GM23338 (cell line): ENCODE results near the gene RNF130. TPM values are rescaled to one million over a fixed set of nuclear protein-coding genes. Genes with fewer than 3 reads are reported as not detected.

Experiments used
- EZH2 ChIP-seq: fragments of 200-600 bp; sonication (generic); IDR thresholded peaks from one replicate; pipeline ENCODE4 v1.8.0; 2017; ENCODE audit warnings: antibody characterized with exemption, mild to moderate bottlenecking, low read depth; ENCODE audit not compliant: unreplicated experiment
- JUNB ChIP-seq: IDR thresholded peaks from one replicate; pipeline ENCODE4 v1.6.1; 2016; ENCODE audit warnings: antibody characterized with exemption; ENCODE audit not compliant: unreplicated experiment
- POLR2AphosphoS5 ChIP-seq: IDR thresholded peaks from 2 replicates; pipeline ENCODE4 v1.6.1; 2016; ENCODE audit warnings: antibody characterized with exemption, low read depth
- REST ChIP-seq: IDR thresholded peaks from one replicate; pipeline ENCODE4 v1.6.1; 2018; ENCODE audit warnings: antibody characterized with exemption; ENCODE audit not compliant: unreplicated experiment
- STAT1 ChIP-seq: IDR thresholded peaks from one replicate; pipeline ENCODE4 v1.6.1; 2016; ENCODE audit warnings: antibody characterized with exemption; ENCODE audit not compliant: unreplicated experiment
- ZNF114 ChIP-seq: fragments of 250-450 bp; sonication (Bioruptor Pico); IDR thresholded peaks from 2 replicates; pipeline ENCODE4 v1.5.0; 2020; ENCODE audit warnings: mild to moderate bottlenecking, moderate library complexity
- ZNF331 ChIP-seq: fragments of 250-450 bp; sonication (Bioruptor Pico); IDR thresholded peaks from 2 replicates; pipeline ENCODE4 v1.5.0; 2020; ENCODE audit warnings: low read depth, mild to moderate bottlenecking, moderate library complexity
- ZNF462 ChIP-seq: fragments of 250-450 bp; sonication (Bioruptor Pico); IDR thresholded peaks from 2 replicates; pipeline ENCODE4 v1.5.0; 2020; ENCODE audit warnings: mild to moderate bottlenecking, moderate library complexity
- polyA plus RNA-seq: library from polyadenylated mRNA; unstranded; fragments of >200 nt; fragmentation: Nextera tagmentation; extraction: Ambion mirVana; gene quantifications from 2 replicates; pipeline ENCODE4 v1.2.1, GENCODE V29; 2016
- total RNA-seq: library from RNA; depleted of rRNA; stranded (reverse); fragments of >200 nt; shearing (Covaris generic); gene quantifications from 2 replicates; pipeline ENCODE4 v1.2.3, GENCODE V29; 2014

RNF130 gene
- total and polyA plus RNA-seq, 2 experiments from 2014 or later, result 60.1 to 97.3 TPM

GRCh38 chr5:180113660-180114303, 42.2 kb upstream of the RNF130 start (continued):
- TF ChIP-seq REST (no peak), STAT1 (no peak), ZNF114 (no peak), EZH2 (no peak), JUNB (no peak), ZNF331 (CRISPR knock-in tag) (no peak), ZNF462 (no peak), POLR2AphosphoS5 (no peak)
